Measurements from ENCODE around the gene HTD2. TPM values are rescaled to one million over a fixed set of nuclear protein-coding genes. Genes with fewer than 3 reads are reported as not detected.

The HTD2 gene
- total and polyA plus RNA-seq, 9 of the 15 experiments (the other 6 are each of a cell fraction or from before 2014, with no cell fraction given) = 1.8 to 22.8 (median 9.6) TPM

DNA sequence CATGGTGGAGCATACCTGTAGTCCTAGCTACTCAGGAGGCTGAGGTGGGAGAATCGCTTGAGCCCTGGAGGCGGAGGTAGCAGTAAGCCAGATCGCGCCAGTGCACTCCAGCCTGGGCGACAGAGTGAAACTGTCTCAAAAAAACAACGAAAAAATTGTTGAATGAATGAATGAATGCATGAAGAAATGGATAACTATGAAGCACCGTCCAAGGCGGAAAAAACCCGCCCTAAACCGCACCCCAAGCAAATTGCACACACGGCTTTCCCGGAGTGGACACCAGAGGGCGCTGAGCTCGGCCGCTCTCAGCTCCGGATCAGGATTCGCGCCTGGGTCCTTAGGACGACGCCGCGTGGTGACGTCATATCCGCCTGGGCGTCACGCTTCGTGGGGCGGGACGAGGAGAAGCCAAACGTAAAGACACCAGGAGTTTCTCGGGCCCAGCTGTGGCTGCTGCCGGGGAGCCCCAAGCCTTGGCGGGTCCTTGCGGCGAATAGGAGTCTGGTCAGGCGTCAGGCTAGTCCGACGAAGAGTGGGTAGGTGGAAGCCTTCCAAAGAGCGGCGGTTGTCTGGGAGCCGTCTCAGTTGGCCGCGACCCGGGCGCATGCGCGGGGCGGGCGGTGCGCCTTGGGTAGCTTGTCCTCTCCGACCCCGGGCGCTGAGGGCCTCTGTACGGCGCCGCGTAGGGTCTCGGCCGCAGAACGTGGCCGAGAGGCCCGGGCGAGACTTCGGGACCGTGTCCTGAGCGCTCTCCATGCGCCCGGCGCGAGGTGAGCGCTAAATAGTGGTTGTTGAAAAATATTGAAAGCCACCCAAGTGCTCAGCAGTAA is at the start of gene HTD2, which contains the start of gene RPP14 (continued):
- TF ChIP-seq ZNF407 (IDR thresholded peaks at IDR 0.05; ENCODE audit: low read depth) (0 out of 2 replicates have a peak, but pooled peaks have one; percentile 15), CCNT2 (IDR thresholded peaks at IDR 0.05; ENCODE audit: borderline replicate concordance, extremely low read depth, insufficient read length, low read depth, low read length) (peak; percentile 43), SP1 (CRISPR knock-in tag; IDR thresholded peaks at IDR 0.05) (peak; percentile 76; the same call in 1 of the 2 replicates), ETV5 (CRISPR knock-in tag; IDR thresholded peaks at IDR 0.05; ENCODE audit: low read depth) (peak; percentile 89), ZNF146 (CRISPR knock-in tag; IDR thresholded peaks at IDR 0.05; ENCODE audit: unreplicated experiment) (peak; percentile 69), TBL1XR1 (IDR thresholded peaks at IDR 0.05; ENCODE audit: low read length in 2 of 2) (peak in 1 of 2 experiments; percentile 39; a peak in 2 of 4 replicates), MAZ (CRISPR knock-in tag; conservative IDR thresholded peaks at IDR 0.05 in 1 of 2, IDR thresholded peaks at IDR 0.05 in 1 of 2) (peak; percentile 28 to 41; a peak in 1 of 4 replicates), CXXC5 (CRISPR knock-in tag; IDR thresholded peaks at IDR 0.05) (peak; percentile 95), ZNF76 (CRISPR knock-in tag; IDR thresholded peaks at IDR 0.05; ENCODE audit: borderline replicate concordance) (no peak), ESRRA (IDR thresholded peaks at IDR 0.05; ENCODE audit: borderline replicate concordance, low read depth) (peak; percentile 89), MEIS2 (IDR thresholded peaks at IDR 0.05; ENCODE audit: partially characterized antibody) (peak; percentile 80), JUND (IDR thresholded peaks at IDR 0.05; ENCODE audit: borderline replicate concordance, low read depth, low read length) (peak; percentile 97), JUND (tag; IDR thresholded peaks at IDR 0.05; ENCODE audit: borderline replicate concordance, low read depth, low read length) (peak; percentile 90; the same call in 2 of the 3 replicates), ARID1B (IDR thresholded peaks at IDR 0.05) (peak; percentile 44)

Data from K562 (cell line).